GM12872 (cell line): ENCODE measurements around the gene ARHGAP4.

Experiments used
- TF ChIP-seq, protein P1 (sequence below): IDR thresholded peaks from 3 replicates; pipeline ENCODE4 v1.5.1; 2011; ENCODE audit warnings: low read depth, mild to moderate bottlenecking, low read length, moderate library complexity; ENCODE audit not compliant: insufficient read depth

ARHGAP4 gene

DNA sequence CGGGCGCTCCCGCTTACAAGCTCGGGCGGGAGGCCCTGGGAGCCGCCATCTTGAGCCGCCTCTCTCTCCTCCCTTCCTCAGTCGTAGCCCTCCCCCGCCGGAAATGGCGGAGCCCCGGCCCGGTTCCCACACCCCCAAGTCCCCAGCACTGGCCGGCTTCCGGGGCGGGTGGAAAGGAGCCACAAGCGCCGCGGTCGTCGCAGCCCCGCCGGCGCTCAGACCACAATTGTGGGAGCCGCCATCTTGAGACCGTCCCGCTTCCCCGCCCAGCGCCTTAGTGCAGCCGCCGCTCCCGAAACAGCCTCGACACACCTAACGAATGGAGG, 45.0 kb upstream of the ARHGAP4 start:
- TF ChIP-seq, protein P1, sequence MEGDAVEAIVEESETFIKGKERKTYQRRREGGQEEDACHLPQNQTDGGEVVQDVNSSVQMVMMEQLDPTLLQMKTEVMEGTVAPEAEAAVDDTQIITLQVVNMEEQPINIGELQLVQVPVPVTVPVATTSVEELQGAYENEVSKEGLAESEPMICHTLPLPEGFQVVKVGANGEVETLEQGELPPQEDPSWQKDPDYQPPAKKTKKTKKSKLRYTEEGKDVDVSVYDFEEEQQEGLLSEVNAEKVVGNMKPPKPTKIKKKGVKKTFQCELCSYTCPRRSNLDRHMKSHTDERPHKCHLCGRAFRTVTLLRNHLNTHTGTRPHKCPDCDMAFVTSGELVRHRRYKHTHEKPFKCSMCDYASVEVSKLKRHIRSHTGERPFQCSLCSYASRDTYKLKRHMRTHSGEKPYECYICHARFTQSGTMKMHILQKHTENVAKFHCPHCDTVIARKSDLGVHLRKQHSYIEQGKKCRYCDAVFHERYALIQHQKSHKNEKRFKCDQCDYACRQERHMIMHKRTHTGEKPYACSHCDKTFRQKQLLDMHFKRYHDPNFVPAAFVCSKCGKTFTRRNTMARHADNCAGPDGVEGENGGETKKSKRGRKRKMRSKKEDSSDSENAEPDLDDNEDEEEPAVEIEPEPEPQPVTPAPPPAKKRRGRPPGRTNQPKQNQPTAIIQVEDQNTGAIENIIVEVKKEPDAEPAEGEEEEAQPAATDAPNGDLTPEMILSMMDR = no peak

DNA sequence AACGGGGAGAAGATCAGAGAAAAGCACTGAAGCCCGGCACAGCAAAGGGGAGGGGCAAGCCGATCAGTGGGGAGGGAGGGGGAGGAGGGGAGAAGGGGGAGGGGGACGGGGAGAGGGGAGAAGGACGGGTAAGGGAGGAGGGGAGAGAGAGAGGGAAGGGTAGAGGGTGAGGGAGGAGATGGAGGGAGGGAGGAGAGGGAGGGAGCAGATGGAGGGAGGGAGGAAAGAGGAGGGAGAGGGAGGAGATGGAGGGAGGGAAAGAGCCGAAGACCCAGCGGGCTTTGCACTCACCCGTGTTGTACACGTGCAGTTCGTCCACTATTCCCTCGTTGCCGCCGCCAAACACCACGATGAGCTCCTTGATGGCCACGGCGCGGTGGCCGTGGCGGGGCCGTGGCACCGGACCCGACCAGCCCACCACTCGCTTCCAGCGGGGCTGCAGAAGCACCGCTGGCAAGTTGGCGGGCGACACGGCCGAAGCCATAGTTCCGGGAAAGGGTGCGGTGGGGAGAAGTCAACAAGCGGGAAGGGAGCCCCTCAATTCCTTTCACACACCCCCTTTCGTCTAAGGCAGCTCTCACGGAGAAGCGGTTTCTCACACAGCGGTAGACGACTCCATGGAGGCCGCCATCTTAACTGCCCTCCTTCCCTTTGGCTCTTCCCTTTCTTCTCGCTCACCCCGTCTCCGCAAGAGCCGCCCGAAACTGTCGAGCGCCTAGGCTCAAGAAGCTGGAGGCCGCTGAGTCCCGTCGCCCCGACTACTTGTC, 44.5 kb upstream of the ARHGAP4 start:
- TF ChIP-seq, protein P1 = no peak

DNA sequence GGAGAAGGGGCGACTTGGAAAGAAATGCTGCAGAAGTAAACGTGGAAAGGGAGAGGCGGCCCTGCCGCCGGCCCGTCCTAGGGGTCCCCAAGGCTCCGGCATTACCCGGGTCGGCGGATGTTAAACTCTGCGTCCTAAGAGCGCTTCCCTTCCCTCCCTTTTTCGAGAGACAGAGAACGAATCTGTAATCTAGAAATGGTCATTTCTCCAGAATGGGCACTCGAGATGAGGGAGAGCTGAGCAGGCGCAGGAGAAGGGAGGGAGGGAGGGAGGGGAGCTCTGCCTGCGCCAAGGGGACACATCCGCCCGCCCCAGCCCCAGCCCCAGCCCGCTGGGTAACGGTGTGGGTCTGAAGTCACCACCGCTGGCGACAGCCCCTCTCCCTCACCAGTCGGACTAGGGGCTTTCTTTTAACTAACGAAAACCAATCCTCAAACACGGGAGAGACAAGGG, 43.9 kb upstream of the ARHGAP4 start:
- TF ChIP-seq, protein P1 = no peak

DNA sequence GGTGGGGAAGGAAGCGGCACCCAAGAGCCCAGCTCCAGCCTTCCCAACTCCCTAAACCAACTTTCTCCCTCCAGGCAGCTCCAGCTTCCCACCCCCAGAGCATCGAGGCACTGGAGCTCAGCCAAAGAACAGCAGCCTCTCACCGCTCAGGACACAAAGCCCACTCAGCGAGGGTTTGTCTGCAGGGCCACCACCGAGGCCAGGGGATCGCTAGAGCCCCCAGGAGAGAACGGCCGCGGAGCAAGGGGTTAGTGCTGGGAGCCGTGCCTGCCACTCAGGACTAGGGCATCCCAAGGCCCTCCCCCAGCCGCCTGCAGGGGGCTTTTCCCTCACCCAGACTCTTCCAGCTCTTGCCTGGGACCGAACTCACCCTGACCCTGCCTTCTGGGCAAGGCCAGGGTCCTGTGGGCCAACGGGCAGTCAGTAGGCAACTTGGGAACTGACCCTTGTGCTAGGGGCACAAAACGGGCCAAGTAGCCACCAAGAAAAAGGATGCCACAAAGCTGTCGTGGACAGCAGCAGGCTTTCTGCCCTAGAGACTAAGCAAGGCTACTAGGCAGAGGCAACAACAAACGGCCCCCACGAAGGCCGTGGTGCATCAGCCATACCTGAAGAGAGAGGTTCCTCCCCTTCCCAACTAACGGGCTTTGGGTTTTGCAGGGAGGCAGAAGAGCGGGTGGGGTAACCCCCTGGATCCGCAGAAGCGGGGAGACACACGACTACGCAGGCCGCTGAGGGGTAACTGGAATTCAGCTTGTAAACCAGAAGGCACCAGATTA, 43.2 kb upstream of the ARHGAP4 start:
- TF ChIP-seq, protein P1 = 0 out of 3 replicates have a peak, but pooled peaks have one; percentile 3

DNA sequence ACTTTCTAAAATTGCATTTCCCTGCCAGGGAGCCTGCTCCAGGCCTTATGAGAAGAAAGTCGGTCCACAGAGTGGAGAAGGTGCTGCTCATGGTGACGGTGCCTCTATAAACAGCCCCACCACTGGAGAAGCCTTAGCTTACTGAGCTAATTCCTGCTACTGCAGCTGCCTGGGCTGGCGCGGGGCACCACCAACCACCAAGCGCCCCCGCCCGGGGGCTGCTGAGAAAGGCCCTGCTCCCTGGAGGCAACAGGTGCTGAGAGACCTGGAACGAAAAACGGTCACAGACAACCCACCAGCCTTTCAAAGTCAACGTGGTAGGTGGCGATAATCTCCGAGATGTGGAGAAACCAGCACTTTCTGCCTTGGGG, 42.7 kb upstream of the ARHGAP4 start:
- TF ChIP-seq, protein P1 = peak; percentile 51; the same call in 1 of the 3 replicates

DNA sequence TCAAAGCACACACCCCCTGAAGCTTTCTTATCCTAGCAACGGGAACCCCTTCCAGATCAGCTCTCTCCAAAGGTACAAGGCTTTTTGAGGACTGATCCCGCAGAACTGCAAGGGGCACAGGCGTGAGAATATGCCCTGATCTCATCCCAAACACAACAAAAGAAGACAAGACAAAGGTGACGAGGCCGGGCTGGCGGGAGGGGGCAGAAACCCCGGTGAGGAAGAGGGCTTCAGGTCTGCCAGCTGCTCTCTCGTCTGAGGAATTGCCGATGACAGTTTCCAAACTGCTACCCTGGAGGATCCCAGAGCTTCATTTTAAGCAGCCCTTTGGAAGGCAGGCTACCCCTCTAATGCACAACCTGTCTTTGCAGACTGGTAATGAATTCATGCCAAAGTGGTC, 42.2 kb upstream of the ARHGAP4 start:
- TF ChIP-seq, protein P1 = no peak

DNA sequence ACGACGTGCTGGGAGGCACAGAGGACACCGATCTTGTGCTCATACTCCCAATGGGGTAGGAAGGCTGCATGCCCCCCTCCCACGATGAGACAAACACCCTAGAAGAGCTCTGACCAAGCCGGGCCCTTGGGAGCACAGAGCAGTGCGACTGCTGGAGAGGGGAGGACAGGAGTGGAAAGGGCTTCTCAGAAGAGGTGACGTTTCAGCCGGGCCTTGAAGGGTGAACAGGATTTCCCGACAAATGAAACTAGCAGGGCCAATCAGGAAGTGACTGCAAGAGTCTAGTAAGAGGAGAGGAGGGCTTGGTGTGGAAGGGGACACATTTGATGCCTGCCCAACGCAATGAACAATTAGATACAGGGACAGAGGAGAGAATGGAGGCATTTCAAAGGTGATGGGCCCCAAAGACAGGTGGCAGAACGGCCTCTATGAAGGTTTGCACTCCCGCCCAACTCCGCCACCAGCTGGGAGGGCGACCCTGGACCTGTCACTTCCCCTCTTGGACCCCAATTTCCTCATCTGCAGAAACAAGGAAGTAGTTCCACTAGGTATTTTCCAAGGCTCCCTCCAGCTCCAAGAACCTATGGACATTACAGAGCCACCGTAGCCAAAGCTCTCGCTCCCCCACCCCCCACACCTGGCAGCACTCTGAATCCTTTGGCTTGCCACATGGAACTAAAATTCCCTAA, 41.6 kb upstream of the ARHGAP4 start:
- TF ChIP-seq, protein P1 = no peak
